ENCODE measurements around the gene STARD13. TPM values are rescaled to one million over a fixed set of nuclear protein-coding genes. Genes with fewer than 3 reads are reported as not detected.

STARD13 gene
- total RNA-seq, 6 donors from 2014 or later, result 43.6 to 76.5 (median 63.7) TPM

DNA sequence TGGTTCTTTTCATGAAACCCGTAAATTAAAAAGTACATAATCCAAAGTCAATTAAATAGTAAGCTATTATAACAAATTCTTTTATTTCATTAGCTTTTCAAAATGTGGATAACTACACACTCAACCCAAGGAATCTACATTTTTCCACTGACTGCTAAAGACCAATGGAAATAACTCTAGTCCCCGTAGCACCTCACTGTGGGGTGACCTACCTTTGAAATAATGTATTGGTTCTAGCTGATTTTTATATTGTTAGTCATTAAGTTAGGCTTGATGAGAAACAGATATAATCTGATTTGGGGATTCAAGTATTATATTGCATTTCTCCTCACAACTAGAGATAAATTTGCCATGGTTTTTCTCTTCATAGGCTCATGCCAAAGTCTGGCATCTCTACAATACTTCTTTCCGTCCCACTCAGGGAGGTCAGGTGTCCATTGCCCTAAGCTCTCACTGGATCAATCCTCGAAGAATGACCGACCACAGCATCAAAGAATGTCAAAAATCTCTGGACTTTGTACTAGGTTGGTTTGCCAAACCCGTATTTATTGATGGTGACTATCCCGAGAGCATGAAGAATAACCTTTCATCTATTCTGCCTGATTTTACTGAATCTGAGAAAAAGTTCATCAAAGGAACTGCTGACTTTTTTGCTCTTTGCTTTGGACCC is 232.0 kb downstream of the STARD13 start:
- TF ChIP-seq EP300 (IDR thresholded peaks at IDR 0.05) (no peak), POLR2A (IDR thresholded peaks at IDR 0.05) (no peak), POLR2AphosphoS5 (IDR thresholded peaks at IDR 0.05) (no peak)
- TF ChIP-seq, protein P1, sequence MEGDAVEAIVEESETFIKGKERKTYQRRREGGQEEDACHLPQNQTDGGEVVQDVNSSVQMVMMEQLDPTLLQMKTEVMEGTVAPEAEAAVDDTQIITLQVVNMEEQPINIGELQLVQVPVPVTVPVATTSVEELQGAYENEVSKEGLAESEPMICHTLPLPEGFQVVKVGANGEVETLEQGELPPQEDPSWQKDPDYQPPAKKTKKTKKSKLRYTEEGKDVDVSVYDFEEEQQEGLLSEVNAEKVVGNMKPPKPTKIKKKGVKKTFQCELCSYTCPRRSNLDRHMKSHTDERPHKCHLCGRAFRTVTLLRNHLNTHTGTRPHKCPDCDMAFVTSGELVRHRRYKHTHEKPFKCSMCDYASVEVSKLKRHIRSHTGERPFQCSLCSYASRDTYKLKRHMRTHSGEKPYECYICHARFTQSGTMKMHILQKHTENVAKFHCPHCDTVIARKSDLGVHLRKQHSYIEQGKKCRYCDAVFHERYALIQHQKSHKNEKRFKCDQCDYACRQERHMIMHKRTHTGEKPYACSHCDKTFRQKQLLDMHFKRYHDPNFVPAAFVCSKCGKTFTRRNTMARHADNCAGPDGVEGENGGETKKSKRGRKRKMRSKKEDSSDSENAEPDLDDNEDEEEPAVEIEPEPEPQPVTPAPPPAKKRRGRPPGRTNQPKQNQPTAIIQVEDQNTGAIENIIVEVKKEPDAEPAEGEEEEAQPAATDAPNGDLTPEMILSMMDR (IDR thresholded peaks at IDR 0.05), result no peak
- Histone ChIP-seq H3K9me3 (no peaks in the 10 kb centered on the region), H3K4me3 (no peak overlapping the region), H3K27me3 (no peaks in the 10 kb centered on the region), H3K27ac (no peak overlapping the region), H3K36me3 (peaks cover 0 to 6% (median 0%) of the 10 kb centered on the region in 4 donors), H3K4me1 (peaks cover 0 to 7% (median 2%) of the 10 kb centered on the region in 4 donors)
- DNase-seq, result no peak
- 90 to 91% methylated on average over 7 of the region's 7 CpGs for WGBS, 2 donors
- no peak for ATAC-seq (ENCODE audit: low FRiP score in 2 of 2)
